ENCODE results near the gene ZNF534. TPM values are rescaled to one million over a fixed set of nuclear protein-coding genes. Genes with fewer than 3 reads are reported as not detected.

Gene ZNF534
- total RNA-seq, result not detected in 2 replicates

DNA sequence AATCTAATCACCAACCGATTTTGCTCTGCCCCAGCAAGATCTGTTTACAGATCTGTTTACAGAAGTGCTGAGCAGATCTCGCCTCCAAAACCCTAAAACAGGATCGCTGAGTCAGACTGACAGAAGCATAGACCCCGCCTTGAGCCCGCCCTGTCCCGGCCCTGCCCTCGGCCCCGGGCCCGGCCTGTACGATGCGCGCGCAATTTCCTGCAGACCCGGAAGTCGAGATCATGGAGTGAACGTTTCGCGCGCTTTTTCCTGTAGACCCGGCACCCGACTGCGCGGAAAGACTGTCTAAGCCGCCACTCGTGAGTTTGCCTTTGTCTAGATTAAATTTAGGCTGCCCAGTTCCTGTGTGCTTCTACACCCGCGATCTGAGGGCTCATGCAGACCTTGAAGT is at the start of gene ZNF534:
TSS of gene ZNF534 (plus strand) at position 212 of the 400 bp plus-strand sequence. CDS start 2,327 bp downstream, outside the sequence.

DNA sequence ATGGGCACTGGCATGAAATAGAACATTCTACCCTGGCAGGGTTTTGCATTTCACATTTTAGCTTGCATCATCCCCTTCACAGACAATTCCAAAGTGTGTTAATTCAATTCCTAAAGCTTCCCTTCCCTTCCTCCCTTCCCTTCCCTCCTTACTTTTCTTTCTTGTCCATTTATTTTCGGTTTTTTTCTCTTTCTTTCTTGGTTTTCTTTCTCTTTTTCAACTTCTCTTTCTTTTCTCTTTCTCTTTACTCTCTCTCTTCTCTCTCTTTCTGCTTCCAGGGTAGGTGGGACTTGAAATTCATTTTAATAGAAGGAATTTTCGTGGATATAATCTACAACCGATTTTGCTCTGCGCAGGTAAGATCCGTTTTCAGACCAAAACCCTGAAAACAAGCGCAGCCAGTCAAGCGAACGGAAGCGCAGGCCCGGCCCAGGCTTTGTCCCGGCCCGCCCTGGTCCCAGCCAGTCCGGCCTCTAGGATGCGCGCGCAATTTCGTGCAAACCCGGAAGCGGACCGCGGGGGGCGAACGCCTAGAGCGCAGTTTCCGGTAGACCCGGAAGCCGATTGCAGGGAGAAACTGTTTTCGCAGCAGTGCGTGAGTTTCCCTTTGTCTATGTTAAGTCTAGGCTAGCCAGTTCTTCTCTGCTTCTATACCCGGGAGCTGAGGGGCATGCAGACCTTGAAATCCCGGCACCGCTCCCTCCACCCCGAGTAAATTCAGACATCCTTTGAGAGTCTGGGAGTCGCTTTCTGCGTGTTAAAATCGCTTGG is 31.5 kb upstream of the ZNF534 start, which contains the start of gene ZNF528:
TSS of gene ZNF528 (plus strand) at position 540 of the 771 bp plus-strand sequence. CDS start 4,165 bp downstream, outside the sequence.

DNA sequence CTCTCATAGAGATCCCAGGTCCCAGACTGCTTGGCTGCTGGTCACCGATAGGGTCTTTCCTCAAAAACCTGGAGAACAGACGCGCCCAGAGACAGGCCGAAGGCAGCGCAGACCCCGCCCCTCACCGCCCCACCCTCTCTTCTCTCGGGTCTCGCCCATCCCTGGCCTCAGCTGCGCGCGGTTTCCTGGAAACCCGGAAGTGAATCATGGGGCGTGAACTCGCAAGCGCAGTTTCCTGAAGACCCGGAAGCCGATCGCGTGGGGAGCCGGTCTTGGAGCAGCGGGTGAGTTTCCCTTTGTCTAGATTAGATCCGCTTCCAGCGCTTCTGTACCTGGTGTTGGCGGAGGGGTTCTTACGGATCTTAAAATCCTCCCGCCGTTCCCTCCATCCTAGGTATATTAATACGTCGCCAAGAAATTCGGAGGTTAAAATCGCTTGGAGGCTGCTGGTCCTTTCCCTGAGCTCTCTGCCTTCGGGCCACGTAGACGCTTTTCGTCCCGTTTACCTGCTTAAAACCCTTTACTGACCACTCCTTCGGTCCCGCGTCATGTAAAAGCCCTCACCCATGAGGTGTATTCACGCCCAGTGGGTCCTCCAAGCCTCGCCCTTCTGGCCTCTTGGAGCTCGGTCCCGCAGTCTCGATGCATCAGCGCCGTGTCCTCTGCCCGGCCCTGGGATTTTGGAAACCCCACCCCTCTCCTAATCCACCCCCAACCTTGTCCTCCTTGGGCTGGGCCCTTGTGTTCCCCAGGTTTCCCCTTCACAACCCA is 24.6 kb downstream of the ZNF534 start, which contains the start of gene ZNF578:
TSS of gene ZNF578 (plus strand) at position 230 of the 771 bp plus-strand sequence. CDS start 48,293 bp downstream, outside the sequence.

Small RNA genes lying within 50 kb of the gene (small RNA-seq; reads per million reads assigned to genes)
- gene AC010332.1, result not detected

Other genes with a start within 250 kb of the ZNF534 start
- gene PPP2R1A, start 239.1 kb upstream of the ZNF534 start, total RNA-seq, result 237 and 244 TPM in 2 replicates
- gene ZNF766, start 159.6 kb upstream of the ZNF534 start, total RNA-seq, result 9.8 and 10.5 TPM in 2 replicates
- gene ZNF480, start 132.0 kb upstream of the ZNF534 start, total RNA-seq, result 7.2 and 7.8 TPM in 2 replicates
- gene ZNF610, start 92.9 kb upstream of the ZNF534 start, total RNA-seq, result 2.9 and 3.3 TPM in 2 replicates
- 14.0 and 17.3 TPM in 2 replicates for gene ZNF880, start 59.2 kb upstream of the ZNF534 start, total RNA-seq
- gene ZNF528, start 31.3 kb upstream of the ZNF534 start, total RNA-seq, result 18.6 and 41.7 TPM in 2 replicates
- gene ZNF578, start 24.4 kb downstream of the ZNF534 start, total RNA-seq, result 2.3 and 3.2 TPM in 2 replicates
- gene ZNF808, start 98.5 kb downstream of the ZNF534 start, total RNA-seq, result 16.7 and 23.1 TPM in 2 replicates
- 15.0 and 15.7 TPM in 2 replicates for gene ZNF701, start 141.1 kb downstream of the ZNF534 start, total RNA-seq
- gene ZNF83, start 209.2 kb downstream of the ZNF534 start, total RNA-seq, result 47.4 and 49.1 TPM in 2 replicates